Hepatocyte (in vitro differentiated cells): ENCODE results near the gene ITGA7. TPM values are rescaled to one million over a fixed set of nuclear protein-coding genes. Genes with fewer than 3 reads are reported as not detected.

Experiments
- DNase-seq: peaks from one replicate; pipeline ENCODE4 v3.0.0-alpha.2; 2016; ENCODE audit warnings: low spot score
- H2AFZ ChIP-seq: fragments of 200-600 bp; sonication (generic); 2 replicates; pipeline ENCODE4 v1.6.0; 2016; ENCODE audit warnings: antibody characterized with exemption, mild to moderate bottlenecking
- H3K27ac ChIP-seq: fragments of 200-600 bp; sonication (generic); 2 replicates; pipeline ENCODE4 v1.5.1; 2016; ENCODE audit warnings: mild to moderate bottlenecking
- H3K27me3 ChIP-seq: fragments of 200-600 bp; sonication (generic); 2 replicates; pipeline ENCODE4 v1.6.1; 2016
- H3K36me3 ChIP-seq: fragments of 200-600 bp; sonication (generic); replicated peaks from 2 replicates; pipeline ENCODE4 v1.5.1; 2016; ENCODE audit warnings: low read depth; ENCODE audit not compliant: insufficient read depth
- H3K4me1 ChIP-seq: fragments of 200-600 bp; sonication (generic); 2 replicates; pipeline ENCODE4 v1.5.1; 2016; ENCODE audit warnings: mild to moderate bottlenecking, moderate library complexity; ENCODE audit not compliant: insufficient read depth
- H3K4me2 ChIP-seq: fragments of 200-600 bp; sonication (generic); 2 replicates; pipeline ENCODE4 v1.6.0; 2016
- H3K4me3 ChIP-seq: fragments of 200-600 bp; sonication (generic); 2 replicates; pipeline ENCODE4 v1.5.1; 2016; ENCODE audit warnings: mild to moderate bottlenecking
- H3K79me2 ChIP-seq: fragments of 200-600 bp; sonication (generic); 2 replicates; pipeline ENCODE4 v1.6.0; 2017; ENCODE audit warnings: mild to moderate bottlenecking
- H3K9me2 ChIP-seq: fragments of 200-600 bp; sonication (generic); replicated peaks from 2 replicates; pipeline ENCODE4 v1.6.0; 2017; ENCODE audit warnings: mild to moderate bottlenecking; ENCODE audit not compliant: insufficient read depth
- H3K9me3 ChIP-seq: fragments of 200-600 bp; sonication (generic); 2 replicates; pipeline ENCODE4 v1.5.1; 2016; ENCODE audit warnings: low read depth, mild to moderate bottlenecking
- H4K20me1 ChIP-seq: fragments of 200-600 bp; sonication (generic); 2 replicates; pipeline ENCODE4 v1.6.0; 2016; ENCODE audit warnings: mild to moderate bottlenecking; ENCODE audit not compliant: insufficient read depth, poor library complexity, severe bottlenecking
- EZH2 ChIP-seq: fragments of 200-600 bp; sonication (generic); IDR thresholded peaks from 2 replicates; pipeline ENCODE4 v1.6.1; 2016; ENCODE audit warnings: antibody characterized with exemption, mild to moderate bottlenecking, borderline replicate concordance
- EZH2phosphoT487 ChIP-seq: fragments of 200-600 bp; sonication (generic); IDR thresholded peaks from one replicate; pipeline ENCODE4 v1.6.1; 2018; ENCODE audit warnings: antibody characterized with exemption, mild to moderate bottlenecking, low read depth, moderate library complexity; ENCODE audit not compliant: unreplicated experiment, severe bottlenecking
- WGBS: methylation state at CpG from one replicate; pipeline ENCODE4 v1.1.6; 2016; ENCODE audit warnings: low lambda C conversion rate; ENCODE audit errors: missing lambda C conversion rate; 5-methylcytosine and 5-hydroxymethylcytosine counted together
- polyA plus RNA-seq: library from polyadenylated mRNA; unstranded; fragments of >200 nt; fragmentation: Nextera tagmentation; extraction: Ambion mirVana; gene quantifications from 2 replicates; pipeline ENCODE4 v1.2.1, GENCODE V29; 2016
- total RNA-seq: library from RNA; depleted of rRNA; stranded (reverse); fragments of >200 nt; gene quantifications from 2 replicates; pipeline ENCODE4 v1.2.3, GENCODE V29; 2014
- TF ChIP-seq, protein P1 (sequence below): fragments of 200-600 bp; sonication (generic); IDR thresholded peaks from 2 replicates; pipeline ENCODE4 v1.5.1; 2016; ENCODE audit warnings: antibody characterized with exemption, mild to moderate bottlenecking; ENCODE audit not compliant: poor library complexity

ITGA7 gene
- total and polyA plus RNA-seq, 2 experiments from 2014 or later: 15.2 to 22.8 TPM

DNA sequence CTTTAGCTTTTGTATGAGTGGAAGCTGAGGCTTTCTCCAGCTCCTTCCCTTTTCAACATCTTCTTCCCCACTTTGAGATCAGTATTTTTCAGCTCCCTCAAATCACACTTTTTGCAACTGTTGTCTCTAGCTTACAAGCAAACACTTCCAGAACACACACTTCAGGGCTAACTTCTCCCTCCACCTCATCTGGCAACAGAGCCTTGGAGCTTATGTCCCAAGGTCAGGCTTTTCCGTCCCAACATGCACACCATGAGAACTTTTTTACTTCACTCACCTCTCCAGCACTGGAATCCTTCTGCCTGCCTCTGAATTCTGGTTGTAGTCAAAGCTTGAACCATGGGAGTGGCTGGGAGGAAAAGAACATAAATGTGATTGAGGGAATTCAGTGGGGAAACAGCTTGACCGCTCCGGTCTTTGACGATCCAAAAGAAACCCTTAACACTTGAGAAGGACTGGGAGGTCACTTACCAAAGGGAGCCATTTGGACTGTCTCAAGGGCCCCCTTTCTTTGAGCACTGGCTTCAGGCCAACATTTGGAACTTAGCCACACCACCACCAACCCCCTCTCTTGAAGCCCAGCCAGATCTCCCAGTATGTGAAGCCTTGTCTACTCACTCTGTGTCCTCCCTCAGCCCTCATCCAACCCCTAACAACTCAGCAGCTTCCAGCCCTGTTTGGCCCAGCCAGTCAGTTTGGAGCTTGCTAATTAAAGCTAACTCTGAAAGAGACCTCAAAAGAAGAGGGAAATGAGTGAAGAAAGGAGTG lies 4.3 kb upstream of the ITGA7 start:
- 89% methylated on average over 4 of the region's 4 CpGs for WGBS
- no peak overlapping the region for H3K4me2 ChIP-seq
- no peak for DNase-seq

DNA sequence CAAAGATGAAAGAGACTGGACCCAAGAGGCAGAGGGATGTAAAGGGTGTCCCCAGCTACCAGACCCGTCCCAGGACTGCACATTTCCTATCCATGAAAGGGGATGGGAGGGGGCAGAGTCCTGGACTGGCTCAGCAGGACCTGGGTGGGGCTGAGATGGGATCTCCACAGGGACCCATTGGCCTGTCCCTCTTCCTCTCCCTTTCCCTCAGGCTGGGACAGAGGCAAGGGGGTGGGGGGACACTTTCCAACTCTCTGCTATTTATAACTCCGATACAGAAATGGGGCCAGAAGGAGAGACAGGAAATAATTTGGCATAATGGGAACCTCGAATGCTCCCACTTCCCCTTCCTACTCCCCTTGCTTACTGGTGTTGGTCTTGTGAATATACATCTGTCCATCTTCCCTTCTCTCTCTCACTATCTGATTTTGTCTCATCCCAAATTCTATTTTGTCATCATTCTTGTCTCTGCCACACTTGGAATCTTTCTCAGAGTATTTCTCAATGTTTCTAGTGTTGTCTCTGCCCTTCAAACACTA lies 1.1 kb upstream of the ITGA7 start:
- no peaks in the 10 kb centered on the region for H3K4me1 ChIP-seq
- WGBS: 47% methylated on average over 3 of the region's 3 CpGs
- no peaks in the 10 kb centered on the region for H4K20me1 ChIP-seq
- no peaks in the 10 kb centered on the region for H3K9me3 ChIP-seq
- no peaks in the 10 kb centered on the region for H3K9me2 ChIP-seq
- TF ChIP-seq EZH2: no peak
- TF ChIP-seq EZH2phosphoT487: no peak
- TF ChIP-seq, protein P1, sequence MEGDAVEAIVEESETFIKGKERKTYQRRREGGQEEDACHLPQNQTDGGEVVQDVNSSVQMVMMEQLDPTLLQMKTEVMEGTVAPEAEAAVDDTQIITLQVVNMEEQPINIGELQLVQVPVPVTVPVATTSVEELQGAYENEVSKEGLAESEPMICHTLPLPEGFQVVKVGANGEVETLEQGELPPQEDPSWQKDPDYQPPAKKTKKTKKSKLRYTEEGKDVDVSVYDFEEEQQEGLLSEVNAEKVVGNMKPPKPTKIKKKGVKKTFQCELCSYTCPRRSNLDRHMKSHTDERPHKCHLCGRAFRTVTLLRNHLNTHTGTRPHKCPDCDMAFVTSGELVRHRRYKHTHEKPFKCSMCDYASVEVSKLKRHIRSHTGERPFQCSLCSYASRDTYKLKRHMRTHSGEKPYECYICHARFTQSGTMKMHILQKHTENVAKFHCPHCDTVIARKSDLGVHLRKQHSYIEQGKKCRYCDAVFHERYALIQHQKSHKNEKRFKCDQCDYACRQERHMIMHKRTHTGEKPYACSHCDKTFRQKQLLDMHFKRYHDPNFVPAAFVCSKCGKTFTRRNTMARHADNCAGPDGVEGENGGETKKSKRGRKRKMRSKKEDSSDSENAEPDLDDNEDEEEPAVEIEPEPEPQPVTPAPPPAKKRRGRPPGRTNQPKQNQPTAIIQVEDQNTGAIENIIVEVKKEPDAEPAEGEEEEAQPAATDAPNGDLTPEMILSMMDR: no peak
- H3K36me3 ChIP-seq: no peaks in the 10 kb centered on the region
- H3K27ac ChIP-seq: no peak overlapping the region
- H2AFZ ChIP-seq: no peak overlapping the region
- no peak overlapping the region for H3K4me3 ChIP-seq
- peak overlapping the region; percentile 98 for H3K4me2 ChIP-seq
- H3K27me3 ChIP-seq: peaks cover 51% of the 10 kb centered on the region
- DNase-seq: no peak
- no peaks in the 10 kb centered on the region for H3K79me2 ChIP-seq

More for the DNA sequence above, 4.3 kb upstream of the ITGA7 start:
- TF ChIP-seq EZH2: no peak
- TF ChIP-seq, protein P1: no peak
- no peak for TF ChIP-seq EZH2phosphoT487
- Histone ChIP-seq H3K27me3 (peaks cover 35% of the 10 kb centered on the region), H3K27ac (no peak overlapping the region), H3K4me1 (peaks cover 9% of the 10 kb centered on the region), H3K4me3 (no peak overlapping the region), H3K9me2 (no peaks in the 10 kb centered on the region), H3K79me2 (peaks cover 9% of the 10 kb centered on the region), H3K36me3 (no peaks in the 10 kb centered on the region), H2AFZ (no peak overlapping the region), H3K9me3 (no peaks in the 10 kb centered on the region), H4K20me1 (no peaks in the 10 kb centered on the region)

DNA sequence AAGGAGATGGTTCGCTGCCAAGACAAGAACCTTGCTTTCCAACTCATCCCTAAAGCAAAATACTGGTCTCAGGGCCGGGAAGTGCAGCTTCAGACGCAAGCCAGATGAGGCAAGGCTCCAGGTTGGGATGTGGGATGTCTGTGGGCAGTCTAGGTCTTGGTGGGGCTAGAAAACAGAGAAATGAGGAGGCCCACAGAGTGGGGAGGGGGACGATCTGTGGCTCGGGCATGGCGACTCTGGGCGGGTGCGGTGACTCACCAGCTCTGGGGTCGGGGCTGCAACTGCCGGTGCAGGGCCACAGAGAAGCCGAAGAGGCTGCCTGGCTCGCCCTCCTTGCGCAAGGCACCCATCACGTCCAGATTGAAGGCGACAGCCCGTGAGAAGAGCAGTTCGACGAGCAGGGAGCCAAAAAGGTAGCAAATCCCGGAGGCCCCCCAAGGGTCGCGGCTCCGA lies 459 bp downstream of the ITGA7 start:
- Histone ChIP-seq H3K9me2 (no peaks in the 10 kb centered on the region), H3K4me3 (peak overlapping the region; percentile 42), H3K27me3 (peaks cover 51% of the 10 kb centered on the region), H3K9me3 (no peaks in the 10 kb centered on the region), H3K27ac (no peak overlapping the region), H4K20me1 (no peaks in the 10 kb centered on the region), H2AFZ (peak overlapping the region; percentile 76), H3K4me1 (no peaks in the 10 kb centered on the region), H3K79me2 (no peaks in the 10 kb centered on the region), H3K4me2 (peak overlapping the region; percentile 98), H3K36me3 (no peaks in the 10 kb centered on the region)
- TF ChIP-seq EZH2phosphoT487 (no peak), EZH2 (no peak)
- TF ChIP-seq, protein P1: no peak
- peak; percentile 56 for DNase-seq
- WGBS: 4% methylated on average over 16 of the region's 22 CpGs
